Forelimb muscle (tissue), 1 donor: ENCODE measurements around the gene PPARA. TPM values are rescaled to one million over a fixed set of nuclear protein-coding genes. Genes with fewer than 3 reads are reported as not detected.

Experiments
- DNase-seq: peaks from one replicate; pipeline ENCODE4 v3.0.0-alpha.2; 2013; ENCODE audit warnings: low read depth
- polyA plus RNA-seq: library from polyadenylated mRNA; unstranded; fragments of 120-200 nt; gene quantifications from one replicate; pipeline ENCODE4 v1.2.1, GENCODE V29; 2013; ENCODE audit not compliant: insufficient read length

PPARA gene
- polyA plus RNA-seq, 1 donor, result 22.8 TPM

DNA sequence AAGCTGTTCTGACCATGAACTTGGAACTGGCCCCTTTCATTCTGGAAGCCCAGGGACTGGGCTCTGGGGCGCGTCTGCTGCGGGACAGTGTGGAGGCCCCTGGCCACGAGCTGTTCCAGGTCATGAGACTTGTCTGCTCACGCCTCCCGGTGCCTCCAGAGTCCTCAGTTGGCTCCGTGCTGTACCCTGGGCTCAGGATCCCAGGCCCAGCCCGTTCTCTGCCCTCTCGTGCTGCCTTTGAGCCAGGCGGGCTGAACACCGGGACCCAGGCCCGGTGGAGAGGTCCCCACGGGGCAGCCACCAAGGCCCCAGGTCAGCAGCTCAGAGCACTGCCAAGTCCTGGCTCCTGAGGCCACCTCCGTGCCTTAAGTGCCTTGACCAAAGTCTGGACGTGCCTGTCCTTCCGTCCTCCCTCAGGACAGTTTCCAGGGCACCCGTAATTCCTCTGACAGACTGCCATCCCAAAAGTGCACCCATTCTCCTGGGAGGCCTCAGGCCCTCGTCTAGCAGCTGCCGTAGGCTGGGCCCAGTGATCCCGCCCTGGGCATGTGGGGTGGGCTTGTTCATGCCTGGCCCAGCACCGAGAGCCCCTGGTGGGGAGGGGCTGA lies 36.3 kb upstream of the PPARA start:
- DNase-seq, result no peak

- DNase-seq, result no peak
Observed at GRCh38 chr22:46114518-46115387, 35.6 kb upstream of the PPARA start.

DNA sequence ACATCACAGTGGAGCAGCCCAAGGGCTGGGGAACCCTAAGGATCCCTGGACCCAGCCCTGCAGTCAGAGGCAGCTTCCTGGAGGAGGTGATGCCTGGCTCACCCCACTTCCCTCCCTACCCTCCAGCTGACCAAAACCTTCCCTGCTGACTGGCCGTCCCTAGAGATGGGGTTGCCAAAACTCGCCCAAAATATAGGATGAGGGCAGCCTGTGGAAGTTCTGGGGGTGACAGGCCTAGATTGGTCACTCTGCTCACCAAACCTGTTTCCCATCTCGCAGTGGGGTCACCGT lies 35.0 kb upstream of the PPARA start:
- no peak for DNase-seq

DNA sequence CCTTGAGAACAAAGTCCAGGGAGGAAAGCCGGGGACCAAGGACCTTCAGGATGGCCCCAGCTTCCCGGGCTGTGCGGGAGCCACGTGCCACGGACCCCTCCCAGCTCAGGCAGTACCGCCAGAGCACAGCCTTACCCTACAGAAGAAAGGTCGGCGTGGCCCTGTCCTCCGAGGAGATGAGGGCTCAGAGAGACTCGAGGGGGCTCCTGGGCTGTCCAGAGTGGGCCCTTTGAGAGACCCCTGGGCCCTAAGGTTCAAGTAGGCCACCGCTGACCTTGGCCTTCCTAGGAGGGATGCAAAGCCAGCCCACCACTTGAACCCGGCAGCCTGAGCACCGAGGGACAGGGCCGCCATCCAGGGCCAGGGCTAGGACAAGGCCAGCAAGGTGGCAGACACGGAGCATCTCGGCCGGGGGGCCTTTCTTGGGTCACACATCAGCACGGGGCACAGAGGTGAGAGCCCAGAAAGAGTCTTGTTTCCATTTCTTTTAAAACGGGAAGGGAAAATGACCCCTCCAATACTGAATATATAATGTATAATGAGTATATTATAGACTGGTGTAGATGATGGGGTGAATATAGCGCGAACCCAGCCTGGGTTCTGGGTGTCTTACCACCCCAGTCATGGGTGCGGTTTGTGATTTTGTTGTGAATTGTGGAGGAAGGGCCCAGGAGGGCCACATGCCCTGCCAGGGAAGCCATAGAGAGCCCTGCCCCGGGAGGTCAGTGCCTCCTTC lies 34.4 kb upstream of the PPARA start:
- DNase-seq, result no peak

GRCh38 chr22:46116491-46116958 lies 33.8 kb upstream of the PPARA start:
- DNase-seq, result peak; percentile 68

DNA sequence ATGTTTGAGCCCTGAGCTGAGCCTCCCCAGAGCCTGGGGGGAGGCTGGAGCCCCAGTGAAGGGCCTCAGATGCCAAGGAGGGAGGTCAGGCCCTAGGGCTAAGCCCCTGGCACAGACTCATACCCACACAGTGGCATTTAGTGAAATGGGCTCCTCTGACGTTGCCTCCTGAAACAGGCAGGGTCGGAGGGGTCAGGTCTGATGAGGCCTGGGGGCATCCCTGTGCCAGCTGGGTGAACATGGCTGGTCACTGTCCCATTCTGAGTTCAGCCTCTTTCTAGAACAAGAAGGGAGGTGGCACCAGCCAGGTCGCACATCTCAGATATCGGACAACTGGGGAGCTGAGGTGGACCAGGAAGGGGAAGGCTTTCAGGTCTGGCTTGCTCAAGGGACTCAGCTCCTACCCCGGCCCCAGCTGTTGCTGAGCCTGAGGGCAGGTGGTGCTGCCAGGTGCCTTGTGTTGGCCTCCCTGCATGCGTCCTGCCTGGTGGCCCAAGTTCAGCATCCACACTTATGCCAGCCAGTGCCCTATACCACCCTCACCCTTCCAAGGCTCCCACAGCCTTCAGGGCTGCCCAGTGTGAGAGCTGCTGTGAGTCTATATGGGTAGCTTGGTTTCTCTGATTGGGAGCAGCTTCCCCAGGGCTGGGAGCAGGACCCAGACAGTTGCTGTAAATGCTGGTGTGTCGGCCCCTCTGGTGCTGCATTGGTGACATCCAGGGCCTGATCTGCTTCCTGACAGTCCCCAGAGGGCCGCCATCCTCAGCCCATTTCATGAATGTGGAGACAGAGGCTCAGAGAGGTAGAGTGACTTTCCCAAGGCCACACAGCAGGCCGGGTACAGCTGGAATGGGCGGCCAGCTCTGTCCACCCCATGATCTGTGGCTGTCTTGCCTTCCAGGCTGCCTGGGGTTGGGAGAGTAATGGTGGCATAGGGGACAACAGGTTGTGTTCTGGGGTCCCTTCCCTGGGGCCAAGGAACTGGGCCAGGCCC lies 32.8 kb upstream of the PPARA start:
- DNase-seq, result no peak

- no peak for DNase-seq
Observed at GRCh38 chr22:46119093-46119728, 31.1 kb upstream of the PPARA start.

DNA sequence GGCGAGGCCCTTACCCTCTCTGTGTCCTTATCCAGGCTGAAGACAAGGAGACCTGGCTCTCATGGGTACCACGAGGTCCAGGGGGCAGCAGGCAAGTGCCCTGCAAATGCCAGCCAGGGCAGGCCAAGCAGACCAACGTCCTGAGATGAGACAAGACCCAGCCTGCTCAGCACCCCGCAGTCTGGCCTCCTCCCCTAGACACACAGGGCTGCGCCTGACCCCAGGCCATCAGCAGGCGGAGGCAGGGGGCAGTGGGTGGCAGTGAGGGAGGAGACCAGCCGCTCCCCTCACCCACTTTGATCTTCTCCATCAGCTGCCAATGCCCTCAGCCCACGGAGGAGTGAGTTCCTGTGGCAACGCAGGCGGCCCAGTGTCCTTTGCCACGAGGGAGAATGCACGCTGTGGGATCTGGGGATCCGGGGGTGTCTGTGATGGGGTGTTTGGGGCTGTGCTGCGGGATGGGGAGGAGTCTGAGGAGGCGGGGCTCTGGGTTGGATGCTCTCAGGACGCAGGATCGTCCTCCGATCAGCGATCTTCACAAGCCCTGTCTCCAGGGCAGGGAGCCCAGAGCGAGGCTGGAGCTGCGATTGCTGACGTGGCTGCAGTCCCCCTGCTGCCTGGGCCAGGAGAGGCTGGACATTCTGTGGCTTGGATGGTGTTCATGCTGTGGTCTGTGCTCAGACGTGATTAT lies 30.5 kb upstream of the PPARA start:
- DNase-seq, result peak; percentile 62

DNA sequence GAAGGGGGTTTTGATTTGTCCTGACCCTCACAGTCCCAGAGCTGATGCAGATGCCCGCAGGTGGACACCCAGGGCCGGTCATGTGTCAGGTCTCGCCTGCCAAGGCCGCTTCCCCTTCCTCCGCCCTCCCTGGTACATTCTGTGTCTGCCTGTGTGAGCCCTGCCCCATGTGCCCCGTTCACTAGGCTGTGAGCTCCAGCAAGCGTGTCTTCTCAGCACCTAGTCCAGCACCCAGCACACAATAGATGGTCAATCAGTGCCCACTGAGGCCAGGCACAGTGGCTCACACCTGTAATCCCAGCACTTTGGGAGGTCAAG lies 29.9 kb upstream of the PPARA start:
- DNase-seq, result no peak

GRCh38 chr22:46121079-46121478 lies 29.2 kb upstream of the PPARA start:
- DNase-seq, result no peak

DNA sequence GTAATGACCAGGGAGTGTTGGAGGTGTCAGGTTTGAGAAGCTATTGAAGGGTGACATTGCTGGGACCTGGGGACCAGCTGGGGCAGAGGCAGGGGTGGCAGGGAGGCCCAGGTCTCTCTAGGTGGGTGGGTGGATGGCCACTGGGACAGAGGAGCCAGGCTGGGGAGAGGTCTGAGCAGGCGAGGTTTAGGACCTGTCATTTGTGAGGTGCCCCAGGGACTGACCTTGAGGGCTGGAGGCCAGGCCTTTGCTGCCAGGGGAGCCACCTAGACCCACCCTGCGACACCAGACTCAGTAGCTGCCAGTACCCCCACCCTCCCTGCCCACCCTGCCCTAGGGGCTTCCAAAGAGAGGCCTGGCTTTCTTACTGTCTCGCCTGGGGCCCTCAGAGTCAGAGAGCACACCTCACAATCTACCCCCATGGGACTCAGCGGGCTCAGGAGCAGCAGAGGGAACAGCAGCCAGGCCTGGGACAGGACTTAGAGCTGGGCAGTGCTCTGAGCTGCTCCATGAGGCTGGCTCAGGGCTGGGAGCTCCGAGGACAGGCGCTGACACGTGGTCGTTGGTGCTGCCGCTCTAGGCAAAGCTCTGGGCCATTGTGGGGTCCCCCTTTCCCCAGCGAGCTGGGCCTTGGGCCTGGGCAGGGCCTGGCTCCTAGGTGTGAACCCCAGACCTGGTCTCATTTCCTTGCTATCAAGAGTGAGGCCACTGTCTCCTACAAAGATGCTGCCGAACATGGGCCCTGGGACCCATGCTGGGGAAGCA lies 28.6 kb upstream of the PPARA start:
- no peak for DNase-seq

- DNase-seq, result no peak
Observed at GRCh38 chr22:46122511-46122971, 27.8 kb upstream of the PPARA start.

DNA sequence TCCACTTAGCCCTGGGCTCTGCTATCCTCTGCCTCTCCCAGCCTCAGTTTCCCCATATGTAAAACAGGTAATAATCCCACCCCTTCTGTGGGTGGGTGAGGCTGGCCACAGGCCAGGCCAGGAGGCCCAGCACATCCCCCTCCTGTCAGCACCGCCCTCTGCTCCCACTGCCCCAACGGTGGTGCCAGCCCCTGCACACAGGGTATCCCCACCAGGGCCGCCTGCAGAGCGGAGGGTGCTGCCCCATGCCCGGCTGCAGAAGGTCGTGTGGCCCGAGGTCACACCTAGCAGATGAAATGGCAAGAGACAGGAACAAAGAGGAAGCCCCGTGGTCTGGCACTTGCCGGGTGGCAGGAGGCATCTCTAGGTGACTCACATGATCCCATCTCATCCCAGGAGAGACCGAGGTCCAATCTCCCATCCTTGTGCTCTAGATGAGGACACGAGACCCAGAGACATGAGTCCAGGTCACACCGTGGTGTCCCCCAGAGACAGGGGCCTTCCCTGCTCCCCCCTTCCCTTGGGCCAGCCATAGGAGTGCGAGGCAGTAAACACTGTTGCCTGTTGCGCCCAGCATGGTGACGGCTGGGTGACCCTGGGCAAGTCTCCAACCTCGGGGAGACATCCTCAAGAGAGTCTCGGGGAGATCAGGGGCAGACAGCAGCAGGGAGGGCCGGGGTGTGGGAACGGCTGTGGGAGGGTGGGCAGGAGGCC lies 27.2 kb upstream of the PPARA start:
- no peak for DNase-seq

DNA sequence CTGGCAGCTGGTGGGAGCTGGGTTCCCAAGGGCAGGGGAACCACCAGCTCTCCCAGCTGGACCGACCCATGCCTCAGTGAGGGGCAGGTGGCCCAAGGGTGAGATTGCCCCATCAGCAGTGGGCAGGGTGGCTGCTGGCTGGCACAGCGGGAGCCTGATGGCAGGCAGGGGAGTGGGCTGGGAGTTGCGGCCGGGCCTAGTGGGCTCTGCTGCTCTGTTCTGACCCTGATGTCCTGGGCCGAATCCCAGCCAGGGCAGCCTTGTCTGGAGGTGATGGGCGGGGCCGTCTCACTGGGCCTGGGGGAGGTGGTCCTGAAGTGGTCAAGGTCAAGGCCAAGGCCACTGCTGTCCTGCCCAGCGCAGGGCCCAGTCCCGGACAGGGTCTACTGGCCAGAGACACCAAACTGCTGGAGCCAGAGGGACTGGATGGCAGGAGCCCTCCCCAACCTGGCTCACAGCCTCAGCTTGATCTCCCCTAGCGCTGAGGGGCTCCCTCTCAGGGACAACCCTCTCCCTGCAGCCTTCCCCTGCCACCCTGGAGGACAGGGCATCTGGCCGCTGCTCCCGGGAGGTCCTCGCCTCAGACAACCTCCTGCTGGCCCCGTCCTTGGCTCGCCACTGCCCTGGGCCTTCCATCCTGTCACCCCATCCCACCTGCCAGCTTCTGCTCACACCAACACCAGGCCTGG lies 26.5 kb upstream of the PPARA start:
- no peak for DNase-seq

DNA sequence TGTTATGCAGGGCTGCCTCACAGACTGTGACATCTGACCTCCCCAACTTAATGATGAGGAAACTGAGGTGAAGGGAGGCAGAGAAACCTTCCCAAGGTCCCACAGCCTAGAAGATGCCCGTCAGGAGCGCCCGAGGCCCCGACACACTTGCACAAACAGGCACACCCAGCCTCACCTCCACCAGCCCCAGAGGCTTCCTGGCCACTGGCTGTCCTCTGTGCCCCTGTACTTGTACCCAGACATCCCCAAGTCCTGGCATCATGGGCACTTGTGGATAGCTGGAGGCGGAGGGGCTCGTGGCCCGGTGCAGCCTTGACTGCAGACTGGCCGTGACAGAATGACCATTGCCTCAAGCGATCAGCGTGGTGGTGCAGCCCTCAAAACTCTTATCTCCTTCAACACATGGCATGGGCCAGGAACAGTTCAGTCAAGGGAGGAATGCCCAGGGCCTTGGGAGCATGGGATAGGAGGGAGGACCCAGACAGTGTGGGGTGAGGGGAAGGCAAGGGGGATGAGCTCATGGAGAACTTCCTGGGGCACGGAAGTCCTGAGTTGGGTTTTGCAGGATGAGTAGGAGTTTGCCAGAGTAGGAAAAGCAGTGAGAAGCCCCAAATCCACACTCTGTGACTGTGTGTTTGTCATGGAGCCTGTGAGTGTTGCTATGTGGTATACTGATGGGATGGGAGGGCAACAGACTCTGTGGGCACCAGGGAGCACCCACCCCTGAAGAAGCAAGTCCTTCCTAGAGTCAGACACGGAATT lies 25.8 kb upstream of the PPARA start:
- no peak for DNase-seq

DNA sequence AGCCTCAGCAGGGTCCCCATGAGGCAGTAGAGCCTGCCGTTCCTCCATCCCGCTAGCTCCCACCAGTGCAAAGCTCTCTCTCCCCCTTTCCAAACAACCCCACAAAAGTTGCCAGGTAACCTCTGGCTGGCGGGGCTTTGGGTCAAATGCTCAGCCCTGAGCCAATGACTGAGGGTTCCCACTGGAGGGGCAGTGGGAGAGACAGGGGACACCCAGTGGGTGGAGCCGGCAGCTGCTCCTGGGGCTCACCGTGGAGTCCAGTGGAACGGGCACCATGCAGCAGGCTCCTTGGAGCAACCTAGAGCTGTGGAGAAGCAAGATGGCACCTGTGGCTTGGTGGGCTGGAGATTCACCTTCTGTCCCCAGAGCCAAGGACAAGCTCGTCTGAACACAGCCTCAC lies 25.0 kb upstream of the PPARA start:
- DNase-seq, result no peak
